Measurements from ENCODE around the gene TRIP4. TPM values are rescaled to one million over a fixed set of nuclear protein-coding genes. Genes with fewer than 3 reads are reported as not detected.

TRIP4 gene
- total RNA-seq, 1 experiment from 2014 or later: 21.7 TPM

DNA sequence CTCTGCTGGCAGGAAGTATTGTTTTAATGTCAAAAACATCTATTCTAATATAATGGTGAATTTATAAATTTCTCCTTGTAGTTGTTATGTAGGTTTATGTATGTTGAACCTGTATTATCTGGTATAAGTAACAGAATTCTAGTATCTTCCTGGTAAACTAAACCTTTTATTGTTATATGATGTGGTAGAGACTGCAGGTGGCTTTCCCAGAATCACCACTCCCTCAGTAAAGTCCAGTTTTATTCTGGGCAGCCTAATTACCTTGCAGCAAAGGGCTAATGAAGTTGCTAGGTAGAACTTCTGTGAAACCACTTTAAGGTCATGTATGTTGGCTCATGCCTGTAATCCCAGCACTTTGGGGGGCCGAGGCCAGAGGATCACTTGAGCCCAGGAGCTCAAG, 47.3 kb upstream of the TRIP4 start:
- Histone ChIP-seq H2BK5ac (ENCODE audit: insufficient read length, low read length) (no peak overlapping the region), H3K9me3 (ENCODE audit: control insufficient read depth, low read depth, low read length) (no peaks in the 10 kb centered on the region), H3K23ac (ENCODE audit: insufficient read length, low read depth, low read length) (no peak overlapping the region), H2BK20ac (ENCODE audit: low read depth, low read length, poor library complexity, severe bottlenecking) (no peak overlapping the region), H3K79me2 (ENCODE audit: insufficient read depth, low read length) (no peaks in the 10 kb centered on the region), H2BK120ac (ENCODE audit: low read depth, low read length, poor library complexity, severe bottlenecking) (no peak overlapping the region), H2BK12ac (ENCODE audit: insufficient read length, low read depth, low read length) (no peak overlapping the region), H3K14ac (ENCODE audit: insufficient read depth, low read length) (no peak overlapping the region), H4K20me1 (ENCODE audit: control insufficient read depth, insufficient read depth, insufficient read length) (no peaks in the 10 kb centered on the region), H4K5ac (ENCODE audit: insufficient read length, low read depth, low read length) (no peak overlapping the region), H3K23me2 (ENCODE audit: insufficient read length, low read depth, low read length, poor library complexity, severe bottlenecking) (no peaks in the 10 kb centered on the region), H3K56ac (ENCODE audit: insufficient read length, low read depth, low read length) (no peak overlapping the region), H3K79me1 (ENCODE audit: insufficient read depth, low read depth, low read length, poor library complexity, severe bottlenecking) (no peaks in the 10 kb centered on the region), H2AK5ac (ENCODE audit: insufficient read length, low read length) (no peak overlapping the region), H3K27ac (ENCODE audit: insufficient read length, low read depth, low read length) (no peak overlapping the region), H2AFZ (ENCODE audit: low read length) (no peak overlapping the region), H3K4ac (ENCODE audit: low read depth, low read length) (no peak overlapping the region), H3K4me1 (ENCODE audit: insufficient read depth, low read length) (no peaks in the 10 kb centered on the region), H3T11ph (ENCODE audit: low read length) (no peak overlapping the region), H3K27me3 (ENCODE audit: insufficient read depth, low read length) (no peaks in the 10 kb centered on the region), H2BK15ac (ENCODE audit: low read depth, low read length) (no peak overlapping the region), H4K8ac (replicated peaks; ENCODE audit: insufficient read length, low read depth, low read length) (no peak overlapping the region), H3K4me2 (ENCODE audit: insufficient read depth, insufficient read length, low read length) (no peak overlapping the region), H4K91ac (ENCODE audit: insufficient read length, low read depth, low read length) (no peak overlapping the region), H3K9ac (ENCODE audit: extremely low read depth, insufficient read length, low read length) (no peak overlapping the region), H3K18ac (ENCODE audit: insufficient read length, low read depth, low read length) (no peak overlapping the region)
- TF ChIP-seq, protein P1, sequence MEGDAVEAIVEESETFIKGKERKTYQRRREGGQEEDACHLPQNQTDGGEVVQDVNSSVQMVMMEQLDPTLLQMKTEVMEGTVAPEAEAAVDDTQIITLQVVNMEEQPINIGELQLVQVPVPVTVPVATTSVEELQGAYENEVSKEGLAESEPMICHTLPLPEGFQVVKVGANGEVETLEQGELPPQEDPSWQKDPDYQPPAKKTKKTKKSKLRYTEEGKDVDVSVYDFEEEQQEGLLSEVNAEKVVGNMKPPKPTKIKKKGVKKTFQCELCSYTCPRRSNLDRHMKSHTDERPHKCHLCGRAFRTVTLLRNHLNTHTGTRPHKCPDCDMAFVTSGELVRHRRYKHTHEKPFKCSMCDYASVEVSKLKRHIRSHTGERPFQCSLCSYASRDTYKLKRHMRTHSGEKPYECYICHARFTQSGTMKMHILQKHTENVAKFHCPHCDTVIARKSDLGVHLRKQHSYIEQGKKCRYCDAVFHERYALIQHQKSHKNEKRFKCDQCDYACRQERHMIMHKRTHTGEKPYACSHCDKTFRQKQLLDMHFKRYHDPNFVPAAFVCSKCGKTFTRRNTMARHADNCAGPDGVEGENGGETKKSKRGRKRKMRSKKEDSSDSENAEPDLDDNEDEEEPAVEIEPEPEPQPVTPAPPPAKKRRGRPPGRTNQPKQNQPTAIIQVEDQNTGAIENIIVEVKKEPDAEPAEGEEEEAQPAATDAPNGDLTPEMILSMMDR (conservative IDR thresholded peaks at IDR 0.05): no peak
- peaks cover under 1 to 8% (median 5%) of the 10 kb centered on the region in 3 experiments; a peak in 3 of 7 replicates for H3K36me3 Mint-ChIP-seq (ENCODE audit: insufficient read depth in 1 of 3, low read depth in 3 of 3)
- H3K27me3 Mint-ChIP-seq (ENCODE audit: low read depth): no peaks in the 10 kb centered on the region
- H3K4me3 Mint-ChIP-seq: no peak overlapping the region
- H3K9me3 Mint-ChIP-seq: no peaks in the 10 kb centered on the region
- no peak for DNase-seq
- H3K4me1 Mint-ChIP-seq: peaks cover 9 to 12% of the 10 kb centered on the region in 2 experiments
- H3K27ac Mint-ChIP-seq: no peak overlapping the region
- no CpG with 5 or more reads among the region's 1 CpG for WGBS (ENCODE audit: extremely low coverage, insufficient read length, low lambda C conversion rate)
